K562 (cell line): Measurements from ENCODE around the gene HPN. TPM values are rescaled to one million over a fixed set of nuclear protein-coding genes. Genes with fewer than 3 reads are reported as not detected.
"Not testable (repeated sequence)": the region's sequence is repeated elsewhere in the genome, so short reads cannot be mapped to it uniquely, and the experiment has no call there.

Source experiments
- ATAC-seq: fragments of 200-7000 bp; cut with Tn5 transposase; 3 replicates; pipeline ENCODE4 v1.9.1; 2020; ENCODE audit warnings: moderate library complexity
- BruUV-seq: library from RNA; stranded (reverse); fragments of 400-500 nt; replicated peaks from 2 replicates; lab custom pipeline; 2021; lab: Mats Ljungman, UMichigan
- CTCF ChIA-PET: fragments of 300-600 bp; formaldehyde crosslinking; extraction: SDS; loops from one replicate; lab custom pipeline; 2021; ENCODE audit warnings: low intra/inter-chr PET ratio; lab: Yijun Ruan, JAX
- POLR2A ChIA-PET: fragments of 300-600, 350-650 bp; sonication (Branson Sonifier 250); formaldehyde crosslinking; extraction: SDS; loops from one replicate; lab custom pipeline; 2021; ENCODE audit warnings: antibody characterized with exemption, inconsistent platforms; lab: Yijun Ruan, JAX
- DNase-seq, 4 experiments: peaks; one replicate each; pipeline versions ENCODE4 v3.0.0 to v3.0.0-alpha.2; 2011 to 2018; ENCODE audit warnings: low spot score in 3 of 4, mixed read lengths in 3 of 4; ENCODE audit errors: extremely low read depth in 1 of 4
- FAIRE-seq: peaks from 2 replicates; lab custom pipeline; 2011; peaks lifted over from hg19 to GRCh38; lab: Jason Lieb, UNC
- H2AFZ ChIP-seq: 2 replicates; pipeline ENCODE4 v1.6.0; 2011; ENCODE audit warnings: low read depth, low read length, control low read depth, inconsistent platforms
- H3K27ac ChIP-seq: fragments of 200-600 bp; 3 replicates; pipeline ENCODE4 v1.8.0; 2011; ENCODE audit warnings: low read depth, mild to moderate bottlenecking, control low read depth, inconsistent platforms, low read length, moderate library complexity, mixed read lengths; ENCODE audit errors: extremely low read depth
- H3K27me3 ChIP-seq, 2 experiments: fragments of 300-600 bp in 1 of 2; 2 replicates in 1 of 2; 3 replicates in 1 of 2; pipeline versions ENCODE4 v1.6.0 to v1.8.0; 2011; ENCODE audit warnings: inconsistent platforms in 2 of 2, low read length in 2 of 2, mild to moderate bottlenecking in 1 of 2, mixed read lengths in 1 of 2, moderate library complexity in 1 of 2; ENCODE audit not compliant: control insufficient read depth in 2 of 2, insufficient read depth in 2 of 2
- H3K36me3 ChIP-seq: fragments of 300-600 bp; 3 replicates; pipeline ENCODE4 v1.8.0; 2011; ENCODE audit warnings: mild to moderate bottlenecking, low read length, inconsistent platforms; ENCODE audit not compliant: control insufficient read depth, insufficient read depth
- H3K4me1 ChIP-seq, 2 experiments: fragments of 200-600 bp in 1 of 2; replicated peaks in 1 of 2; 2 replicates in 1 of 2; 3 replicates in 1 of 2; pipeline versions ENCODE4 v1.5.1 to v1.8.0; 2011; ENCODE audit warnings: inconsistent platforms in 2 of 2, low read length in 2 of 2, mild to moderate bottlenecking in 1 of 2, mixed read lengths in 1 of 2, moderate library complexity in 1 of 2; ENCODE audit not compliant: control insufficient read depth in 2 of 2, insufficient read depth in 2 of 2
- H3K4me2 ChIP-seq: 2 replicates; pipeline ENCODE4 v1.6.1; 2011; ENCODE audit warnings: low read length, control low read depth, inconsistent platforms, mixed read lengths; ENCODE audit not compliant: insufficient read depth
- H3K4me3 ChIP-seq: fragments of 200-600 bp; sonication (generic), shearing (Covaris generic); 2 replicates; pipeline ENCODE4 v1.5.1; 2016; ENCODE audit warnings: control low read depth, inconsistent platforms
- H3K79me2 ChIP-seq: fragments of 200-600 bp; 3 replicates; pipeline ENCODE4 v1.8.0; 2011; ENCODE audit warnings: low read length, inconsistent platforms; ENCODE audit not compliant: control insufficient read depth, insufficient read depth
- H3K9ac ChIP-seq, 2 experiments: 2 replicates each; pipeline versions ENCODE4 v1.6.0 to v1.6.1; 2011; ENCODE audit warnings: low read depth in 2 of 2, low read length in 2 of 2, control low read depth in 1 of 2, inconsistent platforms in 1 of 2, mild to moderate bottlenecking in 1 of 2, mixed read lengths in 1 of 2; ENCODE audit not compliant: insufficient read depth in 1 of 2
- H3K9me1 ChIP-seq: one replicate; pipeline ENCODE4 v1.6.0; 2011; ENCODE audit warnings: inconsistent platforms, mild to moderate bottlenecking, low read length, moderate library complexity; ENCODE audit not compliant: control insufficient read depth, insufficient read depth
- H3K9me3 ChIP-seq: replicated peaks from 2 replicates; pipeline ENCODE4 v1.5.1; 2011; ENCODE audit warnings: low read depth, low read length, inconsistent platforms; ENCODE audit not compliant: control insufficient read depth, insufficient read depth
- H4K20me1 ChIP-seq: replicated peaks from 2 replicates; pipeline ENCODE4 v1.6.1; 2011; ENCODE audit warnings: low read length, inconsistent platforms, mixed read lengths; ENCODE audit not compliant: control insufficient read depth, insufficient read depth
- CREB1 ChIP-seq, 2 experiments: sonication (generic) in 1 of 2; formaldehyde crosslinking in 1 of 2; IDR thresholded peaks; 2 replicates each; pipeline versions ENCODE4 v1.6.1 to v1.8.0; 2012 to 2022; ENCODE audit warnings: inconsistent platforms in 1 of 2, mild to moderate bottlenecking in 1 of 2, missing genetic modification reagents in 1 of 2, moderate library complexity in 1 of 2
- FOSL1 ChIP-seq: fragments of 200-800 bp; sonication (Bioruptor generic); conservative IDR thresholded peaks from 2 replicates; pipeline ENCODE4 v1.6.1; 2016; ENCODE audit warnings: missing genetic modification characterization, missing compliant biosample characterization
- OTX1 ChIP-seq: fragments of 450-650 bp; formaldehyde crosslinking; IDR thresholded peaks from 2 replicates; pipeline ENCODE4 v1.4.0; 2022; ENCODE audit warnings: mild to moderate bottlenecking
- POLR2B ChIP-seq: fragments of 450-650 bp; IDR thresholded peaks from 2 replicates; pipeline ENCODE4 v1.6.1; 2018; ENCODE audit warnings: low read depth; ENCODE audit not compliant: partially characterized antibody
- POLR2G ChIP-seq: fragments of 200-400 bp; formaldehyde crosslinking; IDR thresholded peaks from 2 replicates; pipeline ENCODE4 v1.6.1; 2017; ENCODE audit warnings: low read depth, mild to moderate bottlenecking, antibody characterized with exemption, low read length, moderate library complexity
- POLR3A ChIP-seq: IDR thresholded peaks from 2 replicates; pipeline ENCODE4 v1.6.1; 2011; ENCODE audit warnings: borderline replicate concordance, mild to moderate bottlenecking, moderate library complexity; ENCODE audit not compliant: insufficient read length, insufficient read depth; ENCODE audit errors: extremely low read depth
- PTTG1 ChIP-seq: fragments of 450-650 bp; IDR thresholded peaks from 2 replicates; pipeline ENCODE4 v1.6.1; 2016; ENCODE audit warnings: low read depth, mild to moderate bottlenecking, missing genetic modification characterization, missing compliant biosample characterization
- RBFOX2 ChIP-seq: fragments of 200-400 bp; formaldehyde crosslinking; IDR thresholded peaks from 2 replicates; pipeline ENCODE4 v1.6.1; 2017; ENCODE audit warnings: low read depth, mild to moderate bottlenecking, low read length, moderate library complexity
- ZNF384 ChIP-seq: IDR thresholded peaks from 2 replicates; pipeline ENCODE4 v1.6.1; 2012; ENCODE audit warnings: low read depth, low read length, improper control_type of control experiment
- ZNF551 ChIP-seq: fragments of 250-450 bp; sonication (Bioruptor Pico); IDR thresholded peaks from 2 replicates; pipeline ENCODE4 v1.5.0; 2021; ENCODE audit warnings: mild to moderate bottlenecking, moderate library complexity
- WGBS: fragments of 100-300 bp; shearing (Covaris generic); methylation state at CpG from one replicate; pipeline ENCODE4 v1.1.6; 2016; ENCODE audit warnings: low coverage, mixed read lengths; ENCODE audit not compliant: insufficient coverage; ENCODE audit errors: missing lambda C conversion rate; 5-methylcytosine and 5-hydroxymethylcytosine counted together
- in situ Hi-C: fragments of 300-500 bp; cut with MboI; formaldehyde crosslinking; loops from 4 replicates; pipeline ENCODE4 v1.15.0; 2018; ENCODE audit warnings: inconsistent platforms, mixed read lengths
- intact Hi-C: fragments of 100-400 bp; cut with micrococcal nuclease; formaldehyde crosslinking; loops from 2 replicates; pipeline ENCODE4 v1.14.2; 2022
- polyA plus RNA-seq, 8 experiments: library from polyadenylated mRNA; depleted of rRNA in 4 of 8; stranded (reverse) in 5 of 8; unstranded in 3 of 8; fragments of >200 nt; fragmentation: Nextera tagmentation in 2 of 8; fragmentation: Illumina TruSeq in 1 of 8; extraction: Ambion mirVana in 2 of 8; extraction: Trizol in 1 of 8; gene quantifications; 2 replicates each; pipeline versions ENCODE4 v1.2.1 to v1.2.3, GENCODE V29; 2011 to 2014; ENCODE audit warnings: inconsistent platforms in 1 of 8, missing spikeins in 1 of 8
- total RNA-seq, 7 experiments: library from RNA; depleted of rRNA in 6 of 7; stranded (reverse); fragments of >200 nt in 6 of 7; fragmentation: Illumina TruSeq in 2 of 7; extraction: Trizol in 2 of 7; gene quantifications; 2 replicates each; pipeline versions ENCODE4 v1.2.1 to v1.2.3, GENCODE V29; 2011 to 2021; ENCODE audit warnings: low replicate concordance in 1 of 7
- TF ChIP-seq, protein P1 (sequence below): fragments of 250-450 bp; sonication (Bioruptor Pico); IDR thresholded peaks from 2 replicates; pipeline ENCODE4 v1.5.0; 2020; ENCODE audit warnings: mild to moderate bottlenecking, borderline replicate concordance

Gene HPN
- total and polyA plus RNA-seq, 9 of the 15 experiments (the other 6 are each of a cell fraction or from before 2014, with no cell fraction given) = 0.10 to 0.20 TPM; not detected in 7

DNA sequence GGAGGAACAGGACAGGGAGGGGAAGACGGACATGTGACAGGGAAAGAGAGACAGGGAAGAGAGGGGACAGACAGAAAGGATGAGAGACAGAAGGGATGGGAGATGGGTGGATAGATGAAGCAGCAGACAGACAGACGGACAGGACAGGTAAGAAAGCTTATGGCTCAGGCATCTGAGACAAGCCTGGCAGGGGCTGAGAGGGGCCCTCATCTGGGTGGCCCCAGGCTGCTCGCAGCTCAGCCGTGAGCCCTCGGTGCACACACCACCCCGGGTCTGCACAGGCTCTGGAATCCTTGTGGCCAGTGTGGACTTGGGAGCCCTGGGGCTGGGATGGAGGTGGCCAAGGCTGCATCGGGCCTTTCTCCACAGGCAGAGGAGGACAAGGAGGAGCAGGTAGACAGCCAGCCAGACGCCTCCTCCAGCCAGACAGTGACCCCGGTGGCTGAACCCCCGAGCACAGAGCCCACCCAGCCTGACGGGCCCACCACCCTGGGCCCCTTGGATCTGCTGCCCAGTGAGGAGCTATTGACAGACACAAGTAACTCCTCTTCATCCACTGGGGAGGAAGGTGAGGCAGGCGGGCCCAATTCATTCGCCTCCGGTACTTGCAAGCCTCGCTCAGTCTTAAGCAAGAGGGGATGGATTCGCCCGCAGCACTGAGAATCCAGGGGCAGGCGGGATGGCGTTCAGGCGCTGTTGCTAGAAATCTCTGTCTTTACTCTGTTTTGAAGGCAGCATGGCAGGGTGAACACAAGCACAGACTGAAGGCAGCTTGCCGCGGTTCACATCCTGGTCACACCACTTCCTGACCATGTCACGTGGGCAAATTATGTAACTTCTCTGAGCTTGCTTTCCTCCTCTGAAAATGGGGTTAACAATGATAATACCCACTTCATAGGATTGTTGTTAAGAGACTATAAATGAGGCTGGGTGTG is 27.4 kb upstream of the HPN start:
- Histone ChIP-seq H3K9me1 (peaks cover 4% of the 10 kb centered on the region), H3K4me3 (no peak overlapping the region), H4K20me1 (no peaks in the 10 kb centered on the region), H2AFZ (no peak overlapping the region), H3K36me3 (peaks cover 93% of the 10 kb centered on the region), H3K4me1 (peaks cover 0 to 28% of the 10 kb centered on the region in 2 experiments; a peak in 2 of 5 replicates), H3K27me3 (no peaks in the 10 kb centered on the region), H3K27ac (no peak overlapping the region), H3K4me2 (no peak overlapping the region), H3K79me2 (no peaks in the 10 kb centered on the region), H3K9me3 (no peaks in the 10 kb centered on the region), H3K9ac (no peak overlapping the region)
- TF ChIP-seq ZNF384 = no peak
- TF ChIP-seq CREB1 (IDR thresholded peaks at IDR 0.05) = no peak
- no peak for TF ChIP-seq CREB1 (CRISPR knock-in tag; IDR thresholded peaks at IDR 0.05)
- no peak for TF ChIP-seq FOSL1 (tag)
- TF ChIP-seq PTTG1 (tag) = no peak
- 0 out of 2 replicates have a peak, but pooled peaks have one; percentile 10 for TF ChIP-seq OTX1
- TF ChIP-seq, protein P1, sequence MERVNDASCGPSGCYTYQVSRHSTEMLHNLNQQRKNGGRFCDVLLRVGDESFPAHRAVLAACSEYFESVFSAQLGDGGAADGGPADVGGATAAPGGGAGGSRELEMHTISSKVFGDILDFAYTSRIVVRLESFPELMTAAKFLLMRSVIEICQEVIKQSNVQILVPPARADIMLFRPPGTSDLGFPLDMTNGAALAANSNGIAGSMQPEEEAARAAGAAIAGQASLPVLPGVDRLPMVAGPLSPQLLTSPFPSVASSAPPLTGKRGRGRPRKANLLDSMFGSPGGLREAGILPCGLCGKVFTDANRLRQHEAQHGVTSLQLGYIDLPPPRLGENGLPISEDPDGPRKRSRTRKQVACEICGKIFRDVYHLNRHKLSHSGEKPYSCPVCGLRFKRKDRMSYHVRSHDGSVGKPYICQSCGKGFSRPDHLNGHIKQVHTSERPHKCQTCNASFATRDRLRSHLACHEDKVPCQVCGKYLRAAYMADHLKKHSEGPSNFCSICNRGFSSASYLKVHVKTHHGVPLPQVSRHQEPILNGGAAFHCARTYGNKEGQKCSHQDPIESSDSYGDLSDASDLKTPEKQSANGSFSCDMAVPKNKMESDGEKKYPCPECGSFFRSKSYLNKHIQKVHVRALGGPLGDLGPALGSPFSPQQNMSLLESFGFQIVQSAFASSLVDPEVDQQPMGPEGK = no peak
- TF ChIP-seq ZNF551 (CRISPR knock-in tag) = no peak
- peak; percentile 58 for TF ChIP-seq POLR2G
- TF ChIP-seq POLR2B = peak; percentile 49
- TF ChIP-seq POLR3A = no peak
- TF ChIP-seq RBFOX2 = peak; percentile 8; the same call in 1 of the 2 replicates
- ATAC-seq (no peak), FAIRE-seq (no peak), DNase-seq (no peak)
- CTCF ChIA-PET = interaction anchor here (2.7 kb wide), 1 partner anchor 40 kb away, joined by 28 read pairs; no protein-coding TSS in a partner anchor
- BruUV-seq = TSS peak; percentile 39
- POLR2A ChIA-PET = interaction anchor here (0.6 to 3.9 kb wide), 7 partner anchors 8 to 120 kb away, joined by 3 to 18 read pairs (median 3); partner anchors contain the start of gene GRAMD1A
- intact Hi-C loops (loop anchor here (1.0 to 2.0 kb wide), 3 partner anchors 41 to 279 kb away; partner anchors contain the start of gene ZNF181), in situ Hi-C loops (loop anchor here (5.0 kb wide), 1 partner anchor 172 kb away; no protein-coding TSS in a partner anchor)
- WGBS = 94% methylated on average over 21 of the region's 23 CpGs

DNA sequence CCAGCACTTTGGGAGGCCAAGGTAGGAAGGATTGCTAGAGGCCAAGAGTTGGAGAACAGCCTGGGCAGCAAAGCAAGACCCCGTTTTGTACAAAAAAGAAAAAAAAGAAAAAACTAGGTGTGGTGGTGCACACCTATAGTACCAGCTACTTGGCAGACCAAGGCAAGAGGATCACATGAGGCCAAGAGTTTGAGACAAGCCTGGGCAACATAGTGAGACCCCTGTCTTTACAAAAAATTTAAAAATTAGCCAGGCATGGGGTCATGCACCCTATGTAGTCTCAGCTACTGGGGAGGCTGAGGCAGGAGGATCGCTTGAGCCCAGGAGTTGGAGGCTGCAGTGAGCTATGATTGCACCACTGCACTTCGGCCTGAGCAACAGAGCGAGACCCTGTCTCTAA is 26.7 kb upstream of the HPN start:
- Histone ChIP-seq H3K36me3 (peaks cover 93% of the 10 kb centered on the region), H3K4me1 (peaks cover 0 to 28% of the 10 kb centered on the region in 2 experiments; a peak in 2 of 5 replicates)
- BruUV-seq, H3K9me1 ChIP-seq, H3K27me3 ChIP-seq, H4K20me1 ChIP-seq, H3K9ac ChIP-seq, CTCF ChIA-PET, H3K4me3 ChIP-seq, H3K27ac ChIP-seq, FAIRE-seq, H3K4me2 ChIP-seq, H2AFZ ChIP-seq, intact Hi-C loops, H3K79me2 ChIP-seq, H3K9me3 ChIP-seq, DNase-seq, ATAC-seq: not testable (repeated sequence)
- in situ Hi-C loops = loop anchor here (5.0 kb wide), 1 partner anchor 172 kb away; no protein-coding TSS in a partner anchor
- WGBS = 91% methylated on average over 4 of the region's 4 CpGs
- POLR2A ChIA-PET = interaction anchor here (0.6 to 3.9 kb wide), 6 partner anchors 8 to 119 kb away, joined by 3 to 18 read pairs (median 3); partner anchors contain the start of gene GRAMD1A
